Stimulated activated CD8-positive, alpha-beta memory T cell treated with anti-CD3 and anti-CD28 coated beads, Interleukin-15, amount 100 ng/mL, for 24 hours (primary cell): ENCODE measurements around the gene PGBD5.

ENCODE experiments used
- DNase-seq: peaks from one replicate; pipeline ENCODE4 v3.0.0-alpha.2; 2020; ENCODE audit warnings: low read depth

PGBD5 gene

DNA sequence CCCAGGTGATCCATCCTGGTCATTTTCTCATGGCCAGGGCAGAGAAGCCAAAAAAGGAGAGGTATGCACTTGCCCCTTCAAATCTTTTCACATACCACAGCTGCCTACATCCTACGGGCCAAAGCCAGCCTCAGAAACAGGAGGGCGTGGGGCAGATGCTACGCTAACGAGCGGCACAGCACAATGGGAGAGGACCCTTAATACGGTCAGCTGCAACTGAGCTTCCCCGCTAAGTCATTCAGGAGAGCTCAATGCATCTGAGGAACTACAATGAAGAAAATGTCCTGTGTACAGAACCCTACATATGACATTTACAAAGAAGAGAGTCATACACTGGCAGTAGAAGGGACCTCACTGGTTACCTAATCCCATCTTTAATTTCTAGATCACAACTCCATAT is 78.2 kb downstream of the PGBD5 start:
- no peak for DNase-seq

DNA sequence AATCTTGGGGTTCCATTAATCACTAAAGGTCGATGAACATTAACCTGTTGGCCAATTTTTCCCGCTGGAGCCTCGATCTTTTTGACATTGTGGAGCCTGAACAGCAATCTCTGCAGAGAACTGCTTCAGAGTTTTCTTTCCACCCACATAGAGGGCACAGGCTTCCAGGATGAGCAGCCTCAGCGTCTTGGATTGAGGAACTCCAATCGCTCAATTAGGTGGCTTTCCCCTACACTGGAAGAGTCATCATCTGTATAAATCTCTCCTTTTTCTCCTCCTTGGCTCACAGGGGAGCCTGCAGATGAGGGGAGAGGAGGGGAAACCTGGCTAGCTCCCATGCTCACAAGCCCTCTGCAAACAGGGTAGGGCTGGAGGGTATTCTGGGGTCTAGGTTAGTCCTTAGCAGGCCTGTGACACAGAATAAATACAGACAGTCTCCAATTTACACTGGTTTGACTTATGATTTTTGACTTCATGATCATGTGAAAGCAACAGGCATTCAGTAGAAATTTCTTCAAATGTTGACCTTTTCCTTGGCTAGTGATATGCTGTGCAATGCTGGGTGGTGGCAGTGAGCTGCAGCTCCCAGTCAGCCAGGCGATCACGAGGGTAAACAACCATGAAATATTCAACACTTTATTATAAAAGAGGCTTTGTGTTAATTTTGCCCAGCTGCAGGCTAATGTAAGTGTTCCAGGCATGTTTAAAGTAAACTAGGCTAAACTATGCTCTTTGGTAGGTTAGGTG is 80.8 kb downstream of the PGBD5 start:
- DNase-seq, result no peak

DNA sequence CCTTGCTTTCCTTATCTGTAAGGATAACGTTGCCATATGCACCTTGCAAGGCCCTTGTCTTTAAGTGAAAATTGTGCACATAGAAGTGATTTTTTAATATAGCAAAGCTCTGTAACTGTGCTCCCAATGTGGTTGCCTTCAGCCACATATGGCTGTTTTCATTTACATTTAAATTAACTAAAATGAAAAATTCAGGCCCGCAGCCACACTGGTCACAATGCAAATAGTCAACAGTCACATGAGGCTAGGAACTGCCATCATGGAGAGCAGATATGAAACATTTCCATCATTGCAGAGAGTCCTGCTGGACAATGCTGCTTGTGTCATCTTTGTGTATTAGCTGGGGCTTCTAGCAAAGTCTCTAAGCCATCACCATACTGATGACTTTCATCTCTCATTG is 83.4 kb downstream of the PGBD5 start:
- no peak for DNase-seq

DNA sequence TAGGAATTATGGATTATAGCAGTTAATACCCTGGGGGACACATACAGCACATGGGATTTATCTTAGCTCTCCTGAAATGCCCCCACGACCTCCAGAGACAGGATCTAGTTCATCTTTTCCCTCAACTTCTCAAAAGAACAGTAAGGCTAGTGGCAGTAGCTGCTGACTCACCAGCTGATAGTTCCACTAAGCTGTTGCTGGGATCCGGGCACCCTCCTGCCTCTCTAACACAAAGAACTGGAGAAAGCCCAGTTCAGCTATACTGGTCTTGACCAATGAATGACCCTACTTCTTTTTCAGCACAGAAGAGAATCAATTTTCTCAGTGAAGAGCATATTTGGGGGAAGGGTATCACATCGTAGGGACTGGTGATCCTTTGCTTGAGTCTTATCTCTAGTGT is 84.1 kb downstream of the PGBD5 start:
- DNase-seq, result no peak

DNA sequence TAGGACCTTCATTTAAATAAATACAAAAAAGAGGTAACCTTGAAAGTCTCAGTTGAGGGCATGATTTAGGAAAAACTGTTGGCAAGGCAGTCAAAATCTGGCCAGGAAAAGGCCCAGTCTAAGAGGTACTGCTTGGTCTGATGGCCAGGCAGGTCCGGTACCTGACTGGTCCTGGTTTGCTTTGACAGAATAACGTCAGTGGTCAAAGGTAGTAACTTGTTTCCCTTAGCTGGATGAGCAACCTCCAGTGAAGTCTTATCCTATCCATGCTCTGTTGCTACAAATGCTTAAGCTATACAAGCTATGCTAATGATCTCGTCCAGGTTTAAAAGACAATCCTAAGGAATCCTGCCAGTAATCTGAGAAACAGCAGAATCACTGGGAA is 85.0 kb downstream of the PGBD5 start:
- no peak for DNase-seq

DNA sequence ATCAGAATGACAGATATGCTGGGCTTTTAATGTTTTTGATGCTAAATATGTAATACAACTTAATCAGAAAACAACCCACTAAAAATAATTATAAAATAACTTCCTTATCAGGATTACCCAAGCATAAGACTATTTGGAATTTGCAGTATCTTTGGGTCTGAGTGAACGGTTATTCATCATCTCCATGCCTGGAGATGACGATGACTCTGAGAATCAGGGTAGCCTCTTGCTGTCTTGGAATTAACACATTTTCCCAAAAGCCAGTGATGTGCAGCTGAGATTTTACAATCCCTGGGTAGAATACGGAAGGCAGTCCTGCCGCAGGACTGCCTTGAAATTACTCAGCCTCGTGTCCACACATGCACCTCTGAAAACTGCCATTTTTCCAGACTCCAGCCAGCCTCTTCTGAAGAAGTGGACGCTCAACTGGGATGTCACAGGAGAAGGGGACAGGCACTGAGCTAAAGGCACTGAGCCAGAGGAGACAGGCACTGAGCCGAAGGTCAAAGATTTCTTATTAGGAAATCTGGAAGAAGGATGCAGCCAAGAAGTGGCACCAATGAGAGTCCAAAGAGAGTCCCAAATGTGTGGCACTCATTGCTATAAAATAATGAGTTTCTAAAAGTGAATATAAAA is 85.5 kb downstream of the PGBD5 start:
- DNase-seq, result no peak

DNA sequence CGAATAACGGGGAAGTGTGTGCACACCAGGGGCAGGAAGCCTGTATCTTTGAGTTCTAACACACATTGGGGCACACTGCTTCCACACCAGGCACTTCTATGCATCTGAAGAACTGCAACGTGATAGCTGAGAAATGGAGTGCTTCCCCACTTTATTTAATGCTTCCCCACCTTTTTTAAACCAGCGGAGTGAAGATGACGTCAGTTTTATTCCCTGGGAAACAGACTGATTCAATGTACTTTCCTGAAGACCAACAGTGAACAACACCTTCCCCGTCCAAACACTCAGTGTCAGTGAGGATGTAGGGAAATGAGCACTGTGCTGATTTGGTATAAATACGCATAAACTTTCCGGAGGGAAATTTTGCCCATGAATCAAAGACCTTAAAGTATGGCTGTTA is 87.1 kb downstream of the PGBD5 start:
- no peak for DNase-seq

DNA sequence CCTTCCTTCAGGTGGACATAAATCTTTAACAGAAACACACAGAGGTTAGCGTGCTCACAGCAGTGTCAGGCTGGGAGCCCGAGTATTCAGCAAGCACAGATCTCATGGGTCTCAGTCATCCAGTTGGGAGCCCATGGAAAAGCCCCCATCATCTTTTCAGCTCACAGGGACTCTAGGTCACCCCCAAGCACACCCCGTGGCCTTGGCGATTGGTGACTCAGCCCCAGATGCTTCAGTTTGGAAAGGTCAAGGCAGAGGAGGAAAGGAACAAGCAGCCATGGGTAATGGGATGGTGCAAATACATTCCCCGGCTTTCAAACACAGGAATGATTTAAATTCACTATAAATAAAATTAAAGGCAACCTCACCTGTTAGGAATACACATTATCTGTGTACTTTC is 88.9 kb downstream of the PGBD5 start:
- no peak for DNase-seq

DNA sequence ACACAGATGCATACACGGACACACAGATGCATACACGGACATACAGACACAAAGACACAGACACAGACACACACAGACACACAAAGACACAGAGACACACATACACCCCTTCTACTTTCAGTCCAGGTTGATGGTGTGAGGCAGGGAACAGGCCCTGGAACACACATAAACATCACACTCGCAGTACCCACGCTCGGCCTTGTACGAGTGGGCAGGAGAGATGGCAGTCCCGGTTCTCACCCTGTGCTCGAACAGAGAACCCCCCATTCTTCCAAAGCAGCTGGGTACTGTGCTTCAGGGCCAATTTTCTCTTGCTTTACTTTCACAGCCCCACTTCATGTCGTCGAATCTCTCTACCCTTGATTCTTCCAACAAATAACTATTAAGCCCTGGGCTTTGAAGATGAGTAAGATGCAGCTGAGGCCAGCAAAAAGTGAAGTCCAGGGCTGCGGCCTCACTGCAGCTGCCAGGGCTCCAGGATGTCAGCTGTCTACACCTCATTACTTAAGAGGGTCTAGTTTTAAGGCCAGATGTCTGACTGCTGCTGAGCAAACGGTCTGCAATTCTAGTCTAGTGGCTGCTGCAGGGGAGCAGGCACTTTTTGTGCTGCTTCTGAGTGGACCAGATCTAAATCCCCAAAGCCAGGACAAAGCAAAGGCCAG is 90.1 kb downstream of the PGBD5 start:
- no peak for DNase-seq

DNA sequence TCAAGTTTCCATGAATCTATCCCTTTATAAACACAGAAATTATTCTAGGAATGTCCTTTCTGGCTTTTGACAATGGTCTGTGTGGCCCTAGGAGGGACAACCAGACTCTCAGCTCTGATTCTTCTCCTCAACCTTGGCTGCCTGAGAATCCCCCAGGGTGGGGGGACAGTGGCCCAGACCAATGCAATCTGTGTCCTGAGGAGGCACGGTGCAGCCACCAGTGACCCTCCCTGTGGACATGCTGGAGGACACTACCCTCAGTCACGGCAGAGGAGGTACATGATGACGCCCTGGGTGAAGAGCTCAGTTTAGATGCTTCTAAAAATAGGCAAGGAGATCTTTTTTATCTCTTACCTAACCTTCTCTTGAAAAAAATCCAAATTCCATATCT is 91.7 kb downstream of the PGBD5 start:
- no peak for DNase-seq

DNA sequence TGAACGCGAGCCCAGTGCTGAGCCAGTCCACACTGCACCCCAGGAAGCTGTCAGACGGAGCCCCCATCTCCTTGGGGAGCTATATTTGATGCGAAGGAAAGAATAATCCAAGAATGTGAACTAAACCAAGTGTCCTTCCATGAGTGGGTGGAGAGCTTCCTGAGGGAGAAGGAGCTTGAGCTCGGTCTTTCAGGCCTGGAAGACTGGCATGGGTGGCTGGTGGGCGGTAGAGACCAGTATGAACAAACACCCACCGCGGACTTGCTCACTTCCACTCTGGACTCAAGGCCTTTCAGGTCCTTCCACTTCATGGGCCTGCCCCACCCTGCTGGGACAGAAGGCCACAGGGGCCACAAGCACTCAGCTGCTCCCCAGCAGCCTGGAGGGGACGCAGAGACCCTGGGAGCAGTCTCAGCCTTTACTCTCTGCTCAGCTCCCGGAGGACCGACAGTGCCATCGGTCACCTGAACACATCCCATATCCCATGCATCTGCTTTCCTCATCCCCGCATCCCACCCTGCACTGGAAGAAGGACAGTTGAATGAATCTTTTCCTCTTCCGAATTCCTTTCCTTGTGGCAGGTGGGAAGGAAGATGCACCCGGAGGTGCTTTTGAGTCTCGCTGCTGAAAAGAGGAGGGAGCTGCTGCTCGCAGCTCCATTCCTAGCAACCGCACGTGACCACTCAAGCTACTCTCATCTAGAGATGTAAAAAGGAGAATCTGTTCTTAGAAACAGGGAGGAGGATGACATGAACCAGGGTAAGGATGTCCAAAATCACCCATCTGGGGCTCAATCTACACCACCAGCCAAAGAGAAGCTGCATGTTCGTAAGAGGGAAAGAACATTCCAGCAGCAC is 92.3 kb downstream of the PGBD5 start:
- DNase-seq, result no peak

DNA sequence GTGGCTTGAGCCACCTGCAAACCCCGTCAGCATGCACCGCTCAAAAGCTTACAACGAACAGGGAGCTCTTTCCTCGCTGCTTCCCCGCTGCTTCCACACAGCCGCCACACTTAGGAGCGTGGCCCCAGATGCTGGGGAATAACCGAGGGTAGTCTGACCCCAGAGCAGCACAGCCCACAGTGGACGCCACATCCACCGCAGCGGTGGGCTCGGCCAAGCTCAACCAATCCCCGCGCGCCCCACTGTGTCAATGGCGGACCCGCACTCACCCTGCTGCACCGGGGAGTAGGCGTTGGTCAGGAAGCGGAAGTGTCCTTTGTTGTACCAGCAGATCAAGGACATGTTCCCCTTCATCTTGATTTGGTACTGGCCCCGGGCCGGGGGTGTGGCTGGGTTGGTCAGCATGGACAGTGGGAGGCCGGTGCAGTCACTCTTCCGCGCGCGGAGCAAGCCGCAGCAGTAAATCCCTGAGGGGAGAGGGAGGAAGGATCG is 93.5 kb downstream of the PGBD5 start:
- no peak for DNase-seq

DNA sequence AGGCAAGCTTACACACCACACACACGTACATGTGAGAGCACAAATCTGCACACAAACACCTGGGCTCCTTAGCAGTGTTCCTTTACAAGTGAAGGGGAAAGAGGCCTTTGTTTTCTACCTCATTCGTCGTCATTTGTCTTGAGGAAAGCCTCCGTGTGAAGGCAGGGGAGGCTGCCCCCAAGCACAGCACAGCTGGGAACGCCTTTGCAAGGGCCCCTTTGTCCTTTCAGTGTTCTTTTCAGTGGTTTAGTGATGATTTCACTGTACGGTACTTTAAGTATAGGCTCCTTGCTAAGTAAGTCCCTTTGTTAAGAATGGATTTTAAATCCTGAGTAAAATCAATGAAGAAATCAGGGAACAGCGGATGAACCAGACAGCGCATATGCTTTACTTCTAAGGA is 94.1 kb downstream of the PGBD5 start:
- DNase-seq, result no peak

DNA sequence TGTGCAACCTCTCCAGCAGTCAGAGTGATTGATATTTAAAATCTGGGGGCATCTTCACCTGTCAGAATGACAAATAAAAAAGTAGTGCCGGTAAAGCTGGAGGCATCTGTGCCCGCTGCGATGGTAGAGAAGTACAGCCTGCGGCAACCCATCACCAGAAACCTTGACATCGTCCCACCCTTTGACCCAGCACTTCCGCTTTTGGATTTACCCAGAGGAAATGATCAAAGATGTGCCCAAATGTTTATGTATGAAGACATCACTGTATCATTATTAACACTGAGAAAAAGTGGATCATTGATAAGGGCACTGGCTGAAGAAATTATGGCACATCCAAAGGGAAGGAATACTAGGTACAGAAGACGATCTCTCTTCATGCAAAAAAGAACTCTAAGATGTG is 96.0 kb downstream of the PGBD5 start:
- no peak for DNase-seq

DNA sequence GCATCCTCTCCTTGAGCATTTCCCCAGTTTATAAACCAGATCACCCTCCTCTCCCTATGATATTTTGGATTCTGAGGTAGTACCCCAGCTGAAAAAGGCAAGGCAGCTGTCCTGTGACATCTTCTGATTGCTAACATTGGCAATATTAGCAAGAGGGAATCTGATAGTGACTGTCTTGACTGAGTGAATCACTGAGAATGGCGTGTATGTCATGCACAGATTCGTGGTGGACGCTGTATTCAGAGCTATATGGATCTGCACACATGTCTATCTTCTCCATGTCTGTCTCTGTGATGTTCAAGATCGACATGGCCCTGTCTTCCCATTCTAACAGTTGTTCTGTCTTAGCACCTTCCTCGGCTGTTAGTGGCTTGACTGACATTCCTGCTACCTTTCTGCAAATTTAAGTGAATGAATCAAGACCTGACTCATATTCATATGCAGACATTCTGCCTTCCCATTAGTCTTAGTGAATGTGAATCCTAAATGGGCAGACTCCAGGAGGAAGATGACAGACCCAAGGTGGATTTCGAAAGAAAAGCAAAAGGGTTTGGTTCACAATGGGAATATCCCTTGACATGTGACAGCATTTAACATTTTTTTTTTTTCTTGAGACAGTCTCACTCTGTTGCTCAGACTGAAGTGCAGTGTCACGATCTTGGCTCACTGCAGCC is 97.7 kb downstream of the PGBD5 start:
- no peak for DNase-seq

DNA sequence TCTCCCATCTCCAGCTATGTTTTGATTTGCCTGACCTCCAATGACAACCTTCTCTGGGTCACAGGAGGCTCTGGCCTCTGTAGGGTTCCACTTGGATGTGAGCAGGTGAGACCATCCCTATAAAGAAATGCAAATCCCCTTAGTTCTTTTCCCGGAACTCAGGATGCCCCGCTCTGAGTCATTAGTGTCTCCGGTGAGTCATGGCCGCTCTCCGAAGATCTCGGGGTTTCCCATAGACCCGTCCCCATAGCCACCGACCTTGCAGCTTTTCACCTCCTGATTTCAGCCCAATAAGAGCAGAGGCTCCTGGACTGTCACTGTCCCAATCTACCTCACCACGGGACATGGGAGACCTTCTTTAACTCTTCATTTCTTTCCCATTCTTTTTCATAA is 98.2 kb downstream of the PGBD5 start:
- no peak for DNase-seq

DNA sequence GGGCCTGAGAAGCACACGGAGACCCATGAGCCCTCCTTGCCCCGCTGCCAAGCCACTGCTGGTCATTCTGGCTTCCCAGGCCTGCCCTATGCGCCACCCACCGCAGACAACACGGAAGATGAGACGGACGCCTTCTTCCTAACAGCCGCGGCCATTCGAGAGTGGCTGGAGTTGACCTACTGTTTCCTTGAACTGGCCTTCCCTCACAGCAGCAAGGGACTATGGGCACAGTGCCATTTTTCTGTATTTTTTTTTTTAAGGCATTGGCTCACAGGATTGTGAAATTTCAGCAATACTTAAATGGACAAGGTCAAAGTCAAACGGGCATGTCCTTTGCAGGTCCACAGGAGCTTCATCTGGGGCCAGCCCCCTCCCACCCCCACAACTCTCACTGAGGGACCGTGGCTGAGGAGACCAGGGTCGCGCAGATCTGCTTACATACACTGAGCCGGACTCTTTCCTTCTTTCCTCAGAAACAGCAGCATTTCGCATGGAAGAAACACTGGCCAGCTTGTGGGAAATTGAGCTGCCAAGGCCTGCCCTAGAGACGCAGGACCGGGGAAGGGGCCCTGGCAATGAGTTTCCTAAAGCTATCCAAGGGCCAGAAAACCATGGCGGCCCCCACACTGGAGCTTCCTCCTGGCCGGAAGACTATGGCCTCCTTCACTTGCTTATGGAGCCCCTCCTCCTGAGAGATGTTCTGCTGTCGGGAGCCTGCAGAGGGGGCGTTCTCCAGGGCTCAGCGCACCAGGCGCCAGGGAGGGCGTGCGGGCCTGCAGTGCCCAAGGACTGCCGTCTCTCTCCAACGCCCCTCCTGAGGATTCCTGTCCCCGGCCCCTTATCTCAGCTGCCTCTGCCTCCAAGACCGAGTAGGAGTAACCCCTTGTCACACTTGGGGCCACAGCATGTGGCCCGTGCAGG is 98.9 kb downstream of the PGBD5 start:
- no peak for DNase-seq

DNA sequence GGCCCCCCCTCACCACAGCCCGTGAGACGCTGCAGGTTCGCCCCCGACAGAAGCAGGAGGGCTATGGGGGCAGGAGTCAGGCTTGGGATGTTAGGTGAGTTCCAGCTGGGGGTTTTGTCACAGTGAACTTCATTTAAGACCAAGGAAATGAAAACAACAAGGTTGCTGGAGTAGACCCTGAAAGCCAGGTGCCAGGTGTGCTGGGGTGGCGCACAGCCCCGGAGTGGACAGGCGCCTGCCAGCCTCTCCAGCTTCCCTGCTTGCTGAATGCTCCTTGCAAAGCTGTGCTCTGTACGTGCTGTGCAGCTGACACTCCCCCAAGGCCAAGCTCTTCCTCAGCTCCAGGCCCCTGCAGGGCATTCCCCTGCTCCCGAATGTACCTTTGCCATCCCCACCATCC is 102.4 kb downstream of the PGBD5 start:
- DNase-seq, result no peak

DNA sequence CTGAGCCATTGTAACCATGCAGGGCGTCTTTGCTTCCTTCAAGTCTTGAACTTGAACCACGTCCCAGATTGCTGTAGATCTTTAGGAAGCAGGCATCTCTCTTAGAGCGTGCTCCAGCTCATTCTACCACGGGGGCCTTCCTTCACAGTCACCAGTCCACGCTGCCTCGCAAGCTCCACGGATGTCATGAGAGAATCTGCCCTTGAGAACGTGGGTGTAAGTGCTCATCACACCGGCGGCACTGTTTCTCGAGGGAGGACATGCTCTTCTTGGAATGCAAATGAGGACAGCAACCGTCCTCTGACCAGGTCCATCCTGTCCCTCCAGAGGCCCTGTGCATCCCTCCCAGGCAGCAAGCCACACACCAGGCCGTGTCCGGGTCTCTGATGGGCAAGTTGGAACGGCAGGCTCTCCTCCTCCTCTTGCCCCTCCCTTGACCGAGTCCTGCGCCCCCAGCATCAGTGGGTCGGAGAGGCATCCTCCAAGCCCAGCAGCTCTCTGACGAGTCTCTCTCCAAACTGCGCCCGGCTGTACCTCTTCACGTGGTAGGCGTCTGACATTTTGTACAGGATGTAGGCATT is 103.1 kb downstream of the PGBD5 start:
- DNase-seq, result no peak

DNA sequence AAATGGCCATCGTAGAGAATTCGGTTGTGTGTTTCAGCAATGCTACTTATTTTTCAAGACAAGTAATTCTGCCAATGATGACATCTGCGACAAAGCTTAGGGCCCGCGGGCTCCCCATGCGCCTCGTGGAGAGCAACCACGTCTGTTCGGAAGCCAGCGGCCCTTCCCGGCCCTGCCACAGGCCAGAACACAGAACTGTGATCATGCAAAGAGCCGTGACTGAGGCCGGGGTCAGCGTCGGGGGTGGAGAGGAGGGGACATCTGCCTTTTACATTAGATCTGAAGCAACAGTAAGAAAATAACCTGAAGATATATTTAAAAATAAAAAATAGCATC is 103.7 kb downstream of the PGBD5 start:
- no peak for DNase-seq
